Kidney capillary endothelial cell (primary cell): ENCODE results near the gene SERPINC1.
"Not testable (repeated sequence)": the region's sequence is repeated elsewhere in the genome, so short reads cannot be mapped to it uniquely, and the experiment has no call there.

ENCODE experiments used
- DNase-seq: peaks from one replicate; pipeline ENCODE4 v3.0.0-alpha.2; 2018; ENCODE audit warnings: low spot score

SERPINC1 gene

GRCh38 chr1:173863224-173864161 lies 53.6 kb downstream of the SERPINC1 start:
- no peak for DNase-seq

GRCh38 chr1:173862769-173863223 lies 54.3 kb downstream of the SERPINC1 start:
- no peak for DNase-seq

- DNase-seq = not testable (repeated sequence)
Measured at GRCh38 chr1:173862146-173862768, 54.9 kb downstream of the SERPINC1 start.

GRCh38 chr1:173861731-173862145 lies 55.4 kb downstream of the SERPINC1 start:
- DNase-seq = no peak

- no peak for DNase-seq
Measured at GRCh38 chr1:173860065-173860464, 57.1 kb downstream of the SERPINC1 start.

GRCh38 chr1:173859547-173859946 lies 57.6 kb downstream of the SERPINC1 start:
- DNase-seq = not testable (repeated sequence)

- no peak for DNase-seq
Measured at GRCh38 chr1:173857363-173857917, 59.7 kb downstream of the SERPINC1 start.

GRCh38 chr1:173856903-173857302 lies 60.2 kb downstream of the SERPINC1 start:
- no peak for DNase-seq

- DNase-seq = no peak
Measured at GRCh38 chr1:173856014-173856413, 61.1 kb downstream of the SERPINC1 start.
